Fibroblast of lung (primary cell): Measurements from ENCODE around the gene PCSK4. TPM values are rescaled to one million over a fixed set of nuclear protein-coding genes. Genes with fewer than 3 reads are reported as not detected.

Experiments used
- DNase-seq, 2 donors: peaks; one replicate each; pipeline versions ENCODE4 v3.0.0 to v3.0.0-alpha.2; 2010; ENCODE audit warnings: low read depth in 2 of 2
- H2AFZ ChIP-seq: 2 replicates; pipeline ENCODE4 v1.5.1; 2012; ENCODE audit warnings: low read length, control low read depth, inconsistent platforms
- H3K27ac ChIP-seq: 2 replicates; pipeline ENCODE4 v1.5.1; 2011; ENCODE audit warnings: low read length, control low read depth; ENCODE audit not compliant: insufficient read depth
- H3K27me3 ChIP-seq: 2 replicates; pipeline ENCODE4 v1.5.1; 2011; ENCODE audit warnings: mild to moderate bottlenecking, low read length; ENCODE audit not compliant: control insufficient read depth, insufficient read depth
- H3K36me3 ChIP-seq: 2 replicates; pipeline ENCODE4 v1.5.1; 2011; ENCODE audit warnings: low read length; ENCODE audit not compliant: control insufficient read depth, insufficient read depth
- H3K4me1 ChIP-seq: 2 replicates; pipeline ENCODE4 v1.5.1; 2011; ENCODE audit warnings: low read length; ENCODE audit not compliant: control insufficient read depth, insufficient read depth; ENCODE audit errors: extremely low read depth
- H3K4me2 ChIP-seq: 2 replicates; pipeline ENCODE4 v1.5.1; 2011; ENCODE audit warnings: low read length, control low read depth; ENCODE audit not compliant: insufficient read depth; ENCODE audit errors: extremely low read depth
- H3K4me3 ChIP-seq, 4 experiments: fragments of 200-600 bp in 1 of 4; sonication (generic) in 1 of 4; replicated peaks in 1 of 4; 2 replicates each; pipeline ENCODE4 v1.5.1; 2011 to 2016; ENCODE audit warnings: low read length in 4 of 4, low read depth in 3 of 4, mild to moderate bottlenecking in 3 of 4, control low read depth in 2 of 4, inconsistent platforms in 1 of 4, mixed read lengths in 1 of 4; ENCODE audit not compliant: insufficient read depth in 1 of 4; ENCODE audit errors: control extremely low read depth in 1 of 4
- H3K79me2 ChIP-seq: 2 replicates; pipeline ENCODE4 v1.5.1; 2012; ENCODE audit warnings: mild to moderate bottlenecking, low read length, inconsistent platforms; ENCODE audit not compliant: control insufficient read depth, insufficient read depth
- H3K9ac ChIP-seq: 2 replicates; pipeline ENCODE4 v1.5.1; 2011; ENCODE audit warnings: mild to moderate bottlenecking, low read length, control low read depth; ENCODE audit not compliant: insufficient read depth
- H3K9me3 ChIP-seq: 2 replicates; pipeline ENCODE4 v1.5.1; 2012; ENCODE audit warnings: low read depth, low read length; ENCODE audit not compliant: control insufficient read depth, insufficient read depth
- H4K20me1 ChIP-seq: 2 replicates; pipeline ENCODE4 v1.5.1; 2011; ENCODE audit warnings: low read length; ENCODE audit not compliant: control insufficient read depth, insufficient read depth; ENCODE audit errors: extremely low read depth
- EZH2 ChIP-seq: IDR thresholded peaks from 2 replicates; pipeline ENCODE4 v1.5.1; 2012; ENCODE audit warnings: low read length, control low read depth, mild to moderate bottlenecking; ENCODE audit errors: missing control alignments
- polyA plus RNA-seq, 2 donors: library from polyadenylated mRNA; depleted of rRNA in 1 of 2; stranded (reverse) in 1 of 2; unstranded in 1 of 2; fragments of >200 nt; gene quantifications; 2 replicates each; pipeline ENCODE4 v1.2.1, GENCODE V29; 2011 to 2012; ENCODE audit warnings: missing spikeins in 1 of 2
- total RNA-seq: library from RNA; depleted of rRNA; stranded (reverse); fragments of >200 nt; gene quantifications from 2 replicates; pipeline ENCODE4 v1.2.1, GENCODE V29; 2014
- TF ChIP-seq, protein P1 (sequence below), 2 donors: IDR thresholded peaks in 1 of 2; conservative IDR thresholded peaks in 1 of 2; 1 replicate in 1 of 2; 2 replicates in 1 of 2; pipeline ENCODE4 v1.5.1; 2011 to 2012; ENCODE audit warnings: low read length in 2 of 2, control low read depth in 1 of 2, inconsistent platforms in 1 of 2, low read depth in 1 of 2, mild to moderate bottlenecking in 1 of 2

PCSK4 gene
- total and polyA plus RNA-seq, 2 donors (not counting 1 experiment from before 2014, with no cell fraction given), result 0.28 to 3.5 TPM

DNA sequence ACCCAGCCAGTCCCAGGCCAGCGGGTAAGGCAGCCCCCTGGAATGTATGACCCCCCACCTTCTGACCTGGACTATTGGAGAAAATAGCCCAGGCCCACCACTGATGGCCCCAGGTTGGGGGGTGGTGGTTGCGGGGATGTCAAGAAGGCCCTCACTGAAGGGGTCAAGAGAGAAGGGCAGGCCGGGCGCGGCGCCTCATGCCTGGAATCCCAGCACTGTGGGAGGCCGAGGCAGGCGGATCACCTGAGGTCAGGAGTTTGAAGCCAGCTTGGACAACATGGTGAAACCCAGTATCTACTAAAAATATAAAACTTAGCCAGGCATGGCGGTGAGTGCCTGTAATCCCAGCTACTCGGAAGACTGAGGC lies 24.1 kb upstream of the PCSK4 start:
- Histone ChIP-seq H3K4me2 (no peak overlapping the region), H2AFZ (no peak overlapping the region), H3K27ac (no peak overlapping the region), H3K79me2 (no peaks in the 10 kb centered on the region), H3K4me3 (no peak overlapping the region), H3K36me3 (no peaks in the 10 kb centered on the region), H3K9ac (no peak overlapping the region), H3K27me3 (peaks cover 3% of the 10 kb centered on the region), H3K9me3 (no peaks in the 10 kb centered on the region), H3K4me1 (no peaks in the 10 kb centered on the region), H4K20me1 (no peaks in the 10 kb centered on the region)
- TF ChIP-seq, protein P1, sequence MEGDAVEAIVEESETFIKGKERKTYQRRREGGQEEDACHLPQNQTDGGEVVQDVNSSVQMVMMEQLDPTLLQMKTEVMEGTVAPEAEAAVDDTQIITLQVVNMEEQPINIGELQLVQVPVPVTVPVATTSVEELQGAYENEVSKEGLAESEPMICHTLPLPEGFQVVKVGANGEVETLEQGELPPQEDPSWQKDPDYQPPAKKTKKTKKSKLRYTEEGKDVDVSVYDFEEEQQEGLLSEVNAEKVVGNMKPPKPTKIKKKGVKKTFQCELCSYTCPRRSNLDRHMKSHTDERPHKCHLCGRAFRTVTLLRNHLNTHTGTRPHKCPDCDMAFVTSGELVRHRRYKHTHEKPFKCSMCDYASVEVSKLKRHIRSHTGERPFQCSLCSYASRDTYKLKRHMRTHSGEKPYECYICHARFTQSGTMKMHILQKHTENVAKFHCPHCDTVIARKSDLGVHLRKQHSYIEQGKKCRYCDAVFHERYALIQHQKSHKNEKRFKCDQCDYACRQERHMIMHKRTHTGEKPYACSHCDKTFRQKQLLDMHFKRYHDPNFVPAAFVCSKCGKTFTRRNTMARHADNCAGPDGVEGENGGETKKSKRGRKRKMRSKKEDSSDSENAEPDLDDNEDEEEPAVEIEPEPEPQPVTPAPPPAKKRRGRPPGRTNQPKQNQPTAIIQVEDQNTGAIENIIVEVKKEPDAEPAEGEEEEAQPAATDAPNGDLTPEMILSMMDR (conservative IDR thresholded peaks at IDR 0.05 in 1 of 2, IDR thresholded peaks at IDR 0.05 in 1 of 2; ENCODE audit: low read depth in 1 of 2, low read length in 2 of 2), result no peak
- DNase-seq, result no peak

DNA sequence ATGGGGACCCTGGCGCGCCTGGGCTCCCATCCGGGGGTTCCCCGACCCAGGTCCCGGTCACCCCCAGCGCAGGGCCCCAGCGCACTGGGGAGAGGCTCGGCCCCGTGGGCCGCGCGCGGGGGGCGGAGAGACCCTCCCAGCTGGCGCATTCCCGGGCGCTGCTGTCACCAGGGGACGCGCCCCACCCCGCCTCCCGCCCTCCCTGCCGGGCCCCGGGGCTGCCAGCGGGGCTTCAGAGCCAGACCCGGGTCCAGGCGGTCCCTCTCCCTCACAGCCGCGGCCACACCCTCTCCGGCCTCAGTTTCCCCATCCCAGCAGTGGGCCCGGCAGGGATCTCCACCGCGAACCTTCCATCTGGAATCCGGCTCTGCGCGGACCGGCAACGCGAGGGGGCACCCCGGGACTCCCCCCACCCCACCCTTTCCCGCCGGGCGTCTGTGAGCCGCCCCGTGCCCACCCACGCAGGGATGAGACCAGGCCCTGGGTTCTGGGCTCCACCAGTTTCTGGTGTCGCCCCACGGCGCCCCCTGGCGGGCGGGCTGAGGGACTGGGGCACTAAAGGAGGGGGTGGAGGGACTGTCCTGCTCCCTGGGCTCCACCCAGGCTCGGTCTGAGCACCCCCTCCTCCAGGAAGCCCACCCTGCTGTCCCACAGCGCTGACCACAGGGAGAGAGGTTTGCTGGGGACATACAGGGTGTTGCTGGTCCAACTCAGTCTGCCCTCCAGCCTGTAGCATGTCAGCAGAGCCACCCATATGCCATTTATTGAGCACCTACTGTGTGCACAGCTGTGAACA lies 23.5 kb upstream of the PCSK4 start:
- H3K4me1 ChIP-seq, result no peaks in the 10 kb centered on the region
- H3K79me2 ChIP-seq, result no peaks in the 10 kb centered on the region
- H3K9me3 ChIP-seq, result no peaks in the 10 kb centered on the region
- H4K20me1 ChIP-seq, result no peaks in the 10 kb centered on the region
- H3K4me2 ChIP-seq, result peak overlapping the region; percentile 51
- H3K4me3 ChIP-seq, result peak overlapping the region in 3 of 4 experiments; percentile 12 to 67 (median 58)
- no peak overlapping the region for H3K27ac ChIP-seq
- no peak for TF ChIP-seq EZH2
- TF ChIP-seq, protein P1 (conservative IDR thresholded peaks at IDR 0.05 in 1 of 2, IDR thresholded peaks at IDR 0.05 in 1 of 2; ENCODE audit: low read depth in 1 of 2, low read length in 2 of 2), result peak; percentile 47 to 50
- no peak overlapping the region for H2AFZ ChIP-seq
- peak; percentile 29 to 42 for DNase-seq
- H3K9ac ChIP-seq, result peak overlapping the region; percentile 66
- H3K36me3 ChIP-seq, result no peaks in the 10 kb centered on the region
- peaks cover 3% of the 10 kb centered on the region for H3K27me3 ChIP-seq

DNA sequence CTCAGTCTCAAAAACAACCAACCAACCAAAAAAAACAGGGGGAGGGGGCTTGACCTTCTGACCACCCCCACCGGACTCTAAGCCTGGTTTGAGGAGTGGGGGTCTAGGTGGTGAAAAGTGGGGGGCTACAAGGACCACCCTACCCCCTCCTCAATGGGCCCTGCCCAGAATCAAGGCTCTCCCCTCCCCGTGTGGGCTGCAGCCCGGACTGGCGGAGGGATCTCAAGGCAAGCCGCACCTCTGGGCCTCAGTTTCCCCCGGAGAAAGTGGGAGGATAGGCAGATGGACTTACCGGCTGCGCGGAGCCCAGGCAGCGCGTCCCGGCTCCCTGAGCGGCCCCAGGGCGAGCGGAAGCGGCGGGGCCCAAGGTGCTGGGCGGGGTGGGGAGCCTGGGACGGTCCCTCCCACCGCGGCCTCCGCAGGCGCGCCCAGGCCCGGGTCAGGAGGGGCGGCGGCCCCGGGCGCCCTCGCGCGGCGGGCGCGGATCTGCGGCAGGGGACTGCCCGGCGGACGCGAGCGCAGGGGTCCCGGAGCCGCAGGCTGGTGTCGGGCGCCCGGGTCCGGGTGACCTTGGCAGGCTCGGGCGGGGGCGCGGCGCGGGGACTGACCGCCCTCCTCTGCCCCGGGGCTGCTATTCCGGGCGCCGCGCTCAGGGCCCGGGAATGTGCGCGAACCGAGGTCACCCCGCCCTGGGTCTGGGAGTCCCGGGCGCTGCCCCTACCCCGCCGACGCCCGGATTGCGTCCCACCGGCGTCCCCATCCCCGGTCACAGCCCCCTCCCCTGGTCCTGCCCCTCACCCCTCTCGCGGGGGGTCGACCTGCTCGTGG lies 22.7 kb upstream of the PCSK4 start, which contains the start of gene ADAMTSL5:
Gene ADAMTSL5 (minus strand): TSS at position 349 of the 828 bp plus-strand sequence. CDS start 2,076 bp downstream, outside the sequence.
- DNase-seq, result peak; percentile 41 to 50
- no peaks in the 10 kb centered on the region for H3K36me3 ChIP-seq
- H4K20me1 ChIP-seq, result no peaks in the 10 kb centered on the region
- no peaks in the 10 kb centered on the region for H3K9me3 ChIP-seq
- no peaks in the 10 kb centered on the region for H3K4me1 ChIP-seq
- no peaks in the 10 kb centered on the region for H3K27me3 ChIP-seq
- no peak within 1 kb of the TSS for H3K27ac ChIP-seq
- peak within 1 kb of the TSS; percentile 54 to 67 (median 59) for H3K4me3 ChIP-seq
- H2AFZ ChIP-seq, result no peak within 1 kb of the TSS
- H3K9ac ChIP-seq, result peak within 1 kb of the TSS; percentile 66
- no peaks in the 10 kb centered on the region for H3K79me2 ChIP-seq
- H3K4me2 ChIP-seq, result peak within 1 kb of the TSS; percentile 82
- no peak for TF ChIP-seq EZH2
- TF ChIP-seq, protein P1 (conservative IDR thresholded peaks at IDR 0.05 in 1 of 2, IDR thresholded peaks at IDR 0.05 in 1 of 2; ENCODE audit: low read depth in 1 of 2, low read length in 2 of 2), result no peak
